Astrocyte of the cerebellum (primary cell): ENCODE results near the gene HECTD1.

Source experiments
- DNase-seq: peaks from one replicate; pipeline ENCODE4 v3.0.0-alpha.2; 2011; ENCODE audit warnings: low read depth
- H3K4me3 ChIP-seq: 2 replicates; pipeline ENCODE4 v1.5.1; 2011; ENCODE audit warnings: mild to moderate bottlenecking, low read depth, low read length, moderate library complexity
- in situ Hi-C: cut with HindIII; loops from 2 replicates; pipeline ENCODE4 v1.10.0; 2017; ENCODE audit warnings: low sequenced_read_pairs
- TF ChIP-seq, protein P1 (sequence below): IDR thresholded peaks from 2 replicates; pipeline ENCODE4 v1.5.1; 2012; ENCODE audit warnings: low read length, low read depth, moderate library complexity, mild to moderate bottlenecking; ENCODE audit errors: missing control alignments

Gene HECTD1

DNA sequence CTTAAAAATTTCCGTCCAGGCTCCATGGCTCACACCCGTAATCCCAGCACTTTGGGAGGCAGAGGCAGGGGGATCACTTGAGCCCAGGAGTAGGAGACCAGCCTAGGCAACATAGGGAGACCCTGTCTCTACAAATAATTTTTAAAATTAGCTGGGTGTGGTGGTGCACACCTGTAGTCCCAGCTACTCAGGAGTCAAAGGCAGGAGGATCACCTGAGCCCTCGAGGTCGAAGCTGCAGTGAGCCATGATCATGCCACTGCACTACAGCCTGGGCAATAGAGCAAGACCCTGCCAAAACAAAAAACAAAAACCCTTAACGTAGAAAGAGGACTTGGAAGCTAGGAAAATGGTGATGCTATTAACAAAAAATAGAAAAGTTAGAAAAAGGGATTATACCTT, 2.0 kb upstream of the HECTD1 start:
- DNase-seq, result no peak
- TF ChIP-seq, protein P1, sequence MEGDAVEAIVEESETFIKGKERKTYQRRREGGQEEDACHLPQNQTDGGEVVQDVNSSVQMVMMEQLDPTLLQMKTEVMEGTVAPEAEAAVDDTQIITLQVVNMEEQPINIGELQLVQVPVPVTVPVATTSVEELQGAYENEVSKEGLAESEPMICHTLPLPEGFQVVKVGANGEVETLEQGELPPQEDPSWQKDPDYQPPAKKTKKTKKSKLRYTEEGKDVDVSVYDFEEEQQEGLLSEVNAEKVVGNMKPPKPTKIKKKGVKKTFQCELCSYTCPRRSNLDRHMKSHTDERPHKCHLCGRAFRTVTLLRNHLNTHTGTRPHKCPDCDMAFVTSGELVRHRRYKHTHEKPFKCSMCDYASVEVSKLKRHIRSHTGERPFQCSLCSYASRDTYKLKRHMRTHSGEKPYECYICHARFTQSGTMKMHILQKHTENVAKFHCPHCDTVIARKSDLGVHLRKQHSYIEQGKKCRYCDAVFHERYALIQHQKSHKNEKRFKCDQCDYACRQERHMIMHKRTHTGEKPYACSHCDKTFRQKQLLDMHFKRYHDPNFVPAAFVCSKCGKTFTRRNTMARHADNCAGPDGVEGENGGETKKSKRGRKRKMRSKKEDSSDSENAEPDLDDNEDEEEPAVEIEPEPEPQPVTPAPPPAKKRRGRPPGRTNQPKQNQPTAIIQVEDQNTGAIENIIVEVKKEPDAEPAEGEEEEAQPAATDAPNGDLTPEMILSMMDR, result no peak
- no peak overlapping the region for H3K4me3 ChIP-seq
- in situ Hi-C loops, result no loop called here

DNA sequence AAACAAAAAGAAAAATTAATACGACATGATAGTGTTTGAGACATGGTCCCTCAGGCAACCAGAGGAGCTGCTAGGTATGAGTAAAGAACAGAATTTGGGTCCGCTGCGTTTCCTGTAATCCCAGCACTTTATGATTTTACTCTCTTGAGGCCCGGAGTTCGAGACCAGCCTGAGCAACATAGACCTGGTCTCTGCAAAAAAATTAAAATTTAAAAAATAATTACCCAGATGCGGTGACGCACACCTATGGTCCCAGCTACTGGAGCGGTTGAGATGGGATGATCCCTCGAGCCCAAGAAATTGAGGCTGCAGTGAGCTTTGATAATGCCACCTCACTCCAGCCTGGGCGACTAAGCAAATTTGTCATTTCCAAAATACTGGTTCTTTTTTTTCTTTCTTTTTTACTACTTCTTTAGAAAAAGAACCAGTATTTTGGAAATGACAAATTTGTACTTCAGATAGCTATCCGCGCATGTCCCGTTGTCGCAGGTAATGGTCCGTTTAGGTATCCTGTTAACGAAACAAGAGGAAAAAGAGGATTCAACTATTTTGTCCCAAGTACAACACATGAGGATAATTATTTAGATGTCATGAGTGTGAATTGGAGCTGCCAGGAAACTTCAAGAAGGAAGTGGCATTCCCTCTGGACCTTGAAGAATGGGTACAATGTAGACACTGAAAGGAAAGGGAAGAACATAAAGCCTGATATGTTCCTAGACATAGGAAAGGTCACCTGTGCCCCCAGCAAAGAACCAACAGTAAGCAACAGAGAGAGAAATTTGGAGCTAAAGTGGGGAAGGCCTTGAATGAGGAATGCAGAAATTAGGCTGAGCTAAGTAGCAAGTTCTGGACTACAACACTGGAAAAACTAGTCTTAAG, 1.2 kb upstream of the HECTD1 start:
- no peak for DNase-seq
- H3K4me3 ChIP-seq, result peak overlapping the region; percentile 85
- in situ Hi-C loops, result no loop called here
- TF ChIP-seq, protein P1, result no peak

DNA sequence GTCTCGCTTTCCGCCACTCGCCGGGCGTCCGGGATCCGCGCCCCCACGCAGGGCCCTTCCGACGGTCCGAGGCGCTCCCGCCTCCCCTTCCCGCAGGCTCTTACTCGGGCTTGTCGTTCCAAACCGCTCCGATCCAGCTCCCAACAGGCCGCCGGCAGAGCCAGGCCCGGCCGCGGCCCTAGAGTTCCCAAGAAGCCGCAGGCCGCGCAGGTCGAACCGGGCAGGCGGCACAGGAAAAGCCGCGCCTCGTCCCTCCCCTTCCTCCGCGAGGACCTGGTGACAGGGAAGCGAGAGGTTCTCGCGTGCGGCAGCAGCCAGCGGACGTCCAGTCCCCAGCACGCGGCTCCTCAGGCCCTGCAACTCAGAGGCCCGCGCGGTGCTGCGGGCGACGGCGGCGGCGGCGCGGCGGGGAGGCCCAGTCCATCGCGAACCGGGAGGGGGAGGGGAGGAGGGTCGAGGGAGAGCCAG, 272 bp downstream of the HECTD1 start:
- DNase-seq, result no peak
- in situ Hi-C loops, result no loop called here
- TF ChIP-seq, protein P1, result no peak
- H3K4me3 ChIP-seq, result peak overlapping the region; percentile 85

DNA sequence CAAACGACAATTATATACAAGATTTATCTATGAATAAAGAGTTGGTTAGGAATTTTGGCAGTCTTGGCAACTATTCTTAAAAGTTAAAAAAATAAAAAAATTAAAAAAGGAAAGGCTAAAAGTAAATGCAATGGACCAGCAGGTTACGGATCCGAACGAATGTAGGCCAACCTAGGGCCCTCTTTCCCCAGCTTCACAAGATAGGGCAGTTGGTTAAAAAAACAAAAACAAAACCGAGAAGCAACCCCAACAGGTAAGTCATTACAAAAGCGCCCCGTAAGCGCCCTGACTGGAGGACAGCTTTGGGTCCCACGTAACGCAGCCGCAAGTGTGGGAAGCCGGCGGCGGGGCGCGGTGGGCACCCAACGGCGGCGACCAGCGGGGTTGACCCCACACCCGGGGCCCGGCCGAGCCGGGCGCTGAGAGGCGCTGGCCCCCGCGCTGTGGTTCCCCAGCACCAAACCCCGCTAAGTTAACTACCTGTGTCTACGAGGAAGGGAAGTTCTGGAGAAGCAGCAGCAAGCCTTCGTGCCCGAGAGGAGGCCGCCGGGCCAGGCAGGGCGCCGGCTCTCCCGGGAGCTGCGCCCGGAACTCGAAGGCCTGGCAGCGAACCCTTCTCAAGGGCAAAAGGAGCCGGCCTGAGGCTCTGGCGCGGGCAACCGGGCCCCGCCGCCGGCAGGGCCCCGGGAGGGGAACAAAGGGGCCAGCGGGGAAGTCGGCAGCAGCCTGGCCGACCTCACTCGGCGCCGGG, 882 bp downstream of the HECTD1 start:
- no peak for DNase-seq
- in situ Hi-C loops, result no loop called here
- TF ChIP-seq, protein P1, result no peak
- peak overlapping the region; percentile 85 for H3K4me3 ChIP-seq

DNA sequence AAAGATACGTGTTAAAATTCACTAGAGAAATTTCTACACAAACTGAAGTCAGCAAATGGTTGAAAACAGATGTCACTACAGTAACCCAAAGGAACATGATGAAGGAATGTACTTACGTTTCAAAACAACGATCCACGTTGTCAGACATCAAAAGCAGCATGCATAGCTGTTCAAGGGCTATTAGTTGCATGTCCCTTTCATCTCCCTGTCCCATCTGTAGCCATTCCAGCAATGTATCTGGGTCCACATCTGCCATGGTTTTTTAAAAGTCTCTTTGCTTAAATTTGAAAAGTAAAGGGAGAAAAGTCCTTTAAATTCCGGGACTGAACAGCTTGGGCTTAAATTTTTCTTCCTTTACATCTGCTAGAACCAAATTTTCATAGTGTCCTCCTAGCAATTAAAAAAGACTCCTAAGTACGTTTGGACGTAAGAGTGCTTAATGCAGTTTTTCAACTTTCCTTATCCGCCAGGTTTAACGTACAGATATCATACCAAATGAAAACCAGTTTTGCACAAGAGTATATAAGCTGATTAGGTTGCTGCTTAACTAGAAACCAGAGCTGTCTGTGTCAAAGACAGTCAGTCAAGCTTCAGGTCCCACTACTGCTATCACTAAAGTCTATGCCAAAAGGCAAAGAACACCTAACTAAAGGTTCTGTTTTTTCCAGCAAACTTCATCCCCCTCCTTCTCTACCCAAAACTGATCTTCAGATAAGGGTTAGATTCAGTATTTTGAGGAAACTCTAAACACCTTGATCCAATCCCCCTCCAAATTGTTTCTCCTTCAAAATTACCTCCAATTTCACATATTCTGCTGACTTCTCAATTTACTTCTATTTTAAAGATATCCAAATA, 1.7 kb downstream of the HECTD1 start:
- DNase-seq, result no peak
- TF ChIP-seq, protein P1, result no peak
- in situ Hi-C loops, result no loop called here
- peak overlapping the region; percentile 85 for H3K4me3 ChIP-seq
